ENCODE data around the gene CLIC5.
"Not testable (repeated sequence)": the region's sequence is repeated elsewhere in the genome, so short reads cannot be mapped to it uniquely, and the experiment has no call there.

CLIC5 gene

DNA sequence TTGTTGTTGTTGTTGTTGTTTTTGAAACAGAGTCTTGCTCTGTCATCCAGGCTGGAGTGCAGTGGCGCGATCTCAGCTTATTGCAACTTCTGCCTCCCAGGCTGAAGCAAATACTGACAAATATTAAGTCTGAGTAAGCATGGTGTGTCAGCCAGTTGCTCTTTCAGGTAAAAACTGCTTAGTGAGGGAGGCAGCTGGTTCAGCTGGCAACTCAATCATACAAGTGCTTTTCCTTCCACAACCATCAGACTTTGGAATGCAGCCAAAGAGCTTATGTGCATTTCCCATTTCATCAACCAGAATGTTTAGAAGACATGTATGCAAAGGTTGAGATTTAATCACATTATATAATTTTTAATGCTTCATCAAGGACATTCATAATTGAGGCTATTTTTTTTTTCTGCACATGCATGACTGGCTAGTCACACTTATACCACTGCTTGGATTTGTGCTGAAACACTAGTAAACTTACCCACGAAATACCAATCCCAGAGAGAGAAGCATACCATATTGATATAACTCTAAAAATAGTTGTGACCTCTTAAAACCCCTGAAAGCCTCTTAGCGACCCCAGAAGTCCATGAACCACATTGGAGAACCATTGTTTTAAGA, 56.0 kb downstream of the CLIC5 start:
- no peak for DNase-seq

DNA sequence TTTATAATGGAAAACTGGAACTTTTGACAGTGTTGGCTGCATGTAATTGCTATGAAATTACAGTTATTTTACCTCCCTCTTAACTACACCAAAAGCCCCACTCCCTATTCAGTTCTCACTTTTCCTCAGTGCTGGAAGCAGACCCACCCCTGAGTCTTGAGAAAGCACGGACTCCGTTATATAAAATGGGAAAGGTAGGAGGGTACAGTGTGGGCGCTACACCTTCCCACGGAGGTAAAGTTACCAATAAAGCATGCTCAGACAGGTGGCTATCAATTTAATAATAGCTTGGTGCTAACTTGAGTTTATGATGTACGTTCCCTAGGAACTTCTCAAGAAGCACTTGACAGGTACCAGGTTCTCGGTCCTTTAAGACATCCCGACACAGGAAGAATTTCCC, 59.0 kb downstream of the CLIC5 start:
- DNase-seq: no peak

DNA sequence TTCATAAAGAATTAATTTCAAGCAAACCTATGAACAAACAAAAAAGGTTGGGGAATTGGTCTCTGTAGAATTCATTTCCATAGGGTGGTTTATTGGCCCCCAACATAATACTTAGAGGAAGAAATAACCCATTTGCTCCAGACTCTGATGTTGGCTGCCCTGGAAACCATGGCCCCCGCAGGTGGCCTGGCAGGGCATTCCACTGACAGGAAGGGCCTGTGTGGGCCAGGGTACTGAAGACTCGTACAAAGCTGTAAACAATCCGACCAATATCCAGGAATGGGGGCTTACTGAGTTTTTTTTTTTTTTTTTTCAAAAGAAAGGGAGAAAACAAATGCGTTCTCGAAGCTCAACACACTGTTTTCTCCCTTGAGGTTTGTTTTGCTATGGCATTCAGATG, 59.5 kb downstream of the CLIC5 start:
- no peak for DNase-seq

DNA sequence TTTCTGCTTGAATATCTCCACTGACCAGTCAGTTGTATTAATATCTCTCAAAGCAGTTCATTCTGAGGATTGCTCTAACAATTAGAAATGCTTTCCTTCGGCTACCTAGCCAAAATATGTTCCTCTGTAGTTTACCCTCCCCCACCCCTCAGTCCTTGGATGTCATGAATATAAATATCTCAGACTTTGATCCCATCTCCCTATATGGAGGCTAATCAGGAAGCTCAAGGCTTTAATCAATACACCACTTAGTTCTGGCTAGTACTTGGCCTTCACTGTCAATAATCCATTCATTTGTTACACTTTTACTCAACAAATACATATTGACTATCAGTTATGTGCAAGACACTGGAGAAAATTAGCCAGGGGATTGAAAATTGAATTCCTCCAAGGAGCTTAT, 60.1 kb downstream of the CLIC5 start:
- no peak for DNase-seq

DNA sequence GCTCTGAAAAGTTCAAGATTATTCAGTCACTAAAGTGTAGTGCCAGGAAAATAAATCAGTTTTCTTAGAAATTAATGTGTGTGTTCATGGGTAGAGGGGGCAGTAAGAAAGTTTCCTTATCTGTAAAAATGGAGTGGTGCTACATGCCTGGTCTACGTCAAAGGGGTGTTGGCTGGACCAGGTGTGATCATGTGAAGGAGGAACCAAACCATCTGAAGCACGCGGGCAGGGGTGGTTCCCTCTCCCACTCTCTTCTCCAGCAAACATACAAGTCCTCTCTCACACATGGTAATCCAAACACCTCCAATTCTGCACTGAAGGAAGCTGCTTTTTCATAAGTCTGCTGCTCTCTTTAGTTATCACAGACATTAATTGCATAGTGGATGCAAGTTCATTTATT, 63.1 kb downstream of the CLIC5 start:
- DNase-seq: no peak

DNA sequence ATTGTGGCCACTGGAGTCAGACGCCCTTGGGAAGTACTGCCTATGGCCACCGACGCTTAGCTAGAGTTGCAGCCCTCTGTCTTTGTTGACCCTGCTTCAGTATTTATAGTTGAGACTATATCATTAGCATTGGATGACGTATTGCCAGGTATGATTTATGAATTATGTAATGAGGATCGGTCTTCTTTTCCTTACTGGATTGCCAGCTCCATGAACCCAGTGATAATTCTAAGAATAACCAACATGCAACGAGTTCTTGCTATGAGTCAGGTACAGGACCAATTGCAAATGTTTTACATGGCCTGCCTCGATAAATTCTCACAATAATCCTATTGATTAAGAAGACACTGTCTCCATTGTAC, 63.5 kb downstream of the CLIC5 start:
- no peak for DNase-seq

DNA sequence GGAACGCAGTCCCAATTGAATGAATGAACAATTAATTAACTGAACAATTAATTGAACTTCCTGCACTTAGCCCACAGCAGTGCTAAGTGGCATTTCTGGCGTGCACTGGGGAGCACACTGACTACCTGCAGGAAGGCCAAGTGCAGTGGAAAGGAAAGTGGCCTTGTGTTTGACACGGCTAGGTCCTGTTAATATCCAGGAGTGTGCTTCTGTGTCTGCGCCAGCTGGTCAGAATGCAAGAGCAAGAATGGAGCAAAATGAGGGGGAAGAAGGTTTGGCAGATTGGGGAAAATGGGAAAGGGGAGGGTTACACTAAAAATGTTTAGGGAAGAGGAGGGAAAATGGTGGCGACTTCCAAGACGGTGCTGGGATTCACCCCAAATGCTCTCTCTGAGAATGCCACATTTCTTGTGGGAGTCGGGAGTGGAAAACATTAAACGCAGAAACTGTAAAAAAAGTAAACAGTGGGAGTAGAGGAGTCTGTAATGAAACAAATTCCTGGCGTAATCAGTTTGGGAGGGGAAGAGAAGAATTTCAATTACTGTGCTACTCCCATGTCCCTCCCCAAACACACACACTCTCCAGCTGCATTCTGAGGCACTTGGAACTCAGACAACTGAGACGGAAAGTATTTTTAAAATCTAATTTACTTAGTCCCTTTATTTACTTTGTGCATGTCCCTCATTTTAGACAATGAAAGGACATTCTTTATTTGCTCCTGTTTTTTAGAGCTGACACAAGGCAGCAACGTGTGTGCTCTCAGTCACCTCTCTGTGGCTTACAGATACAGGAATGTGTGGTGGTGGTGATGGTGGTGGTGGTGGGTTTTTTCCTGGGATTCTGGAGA, 64.1 kb downstream of the CLIC5 start:
- no peak for DNase-seq

DNA sequence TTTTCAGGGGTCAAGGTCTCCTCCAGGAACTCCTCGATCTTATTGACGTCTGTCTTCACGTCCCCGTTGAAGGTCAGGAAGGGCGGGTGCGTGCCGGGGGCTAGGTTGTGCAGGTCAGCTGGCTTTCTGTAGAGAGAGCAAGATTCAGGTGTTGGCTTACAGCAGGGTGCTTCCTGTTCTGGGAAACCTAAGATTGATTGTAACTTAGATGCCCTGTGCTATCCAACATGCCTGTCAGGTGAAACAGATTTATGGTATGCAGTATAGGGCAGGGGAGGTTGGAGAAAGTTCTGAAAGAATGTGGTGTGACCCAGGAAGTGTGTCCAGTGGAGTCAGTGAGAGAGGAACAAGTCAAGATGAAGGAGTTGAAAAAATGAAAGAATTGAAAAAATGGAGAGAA, 66.4 kb downstream of the CLIC5 start:
- no peak for DNase-seq

DNA sequence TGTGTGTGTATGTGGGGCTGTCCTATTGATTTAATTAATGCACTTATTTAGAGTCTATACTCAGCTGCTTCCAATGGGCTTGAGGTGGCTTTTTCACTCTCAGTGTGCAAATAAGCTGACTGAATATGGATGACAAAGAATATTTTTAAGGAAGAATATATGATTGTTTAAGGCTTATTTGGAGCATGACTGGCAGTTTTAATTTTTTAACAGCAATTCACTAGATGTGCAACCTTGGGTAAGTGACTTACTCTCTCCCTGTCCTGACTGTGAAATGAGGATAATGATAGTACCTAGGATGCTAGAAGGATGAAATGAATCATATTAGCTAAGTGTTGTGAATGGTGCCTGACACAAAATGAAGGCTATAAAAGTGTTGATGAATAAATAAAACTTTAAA, 67.9 kb downstream of the CLIC5 start:
- DNase-seq: no peak

DNA sequence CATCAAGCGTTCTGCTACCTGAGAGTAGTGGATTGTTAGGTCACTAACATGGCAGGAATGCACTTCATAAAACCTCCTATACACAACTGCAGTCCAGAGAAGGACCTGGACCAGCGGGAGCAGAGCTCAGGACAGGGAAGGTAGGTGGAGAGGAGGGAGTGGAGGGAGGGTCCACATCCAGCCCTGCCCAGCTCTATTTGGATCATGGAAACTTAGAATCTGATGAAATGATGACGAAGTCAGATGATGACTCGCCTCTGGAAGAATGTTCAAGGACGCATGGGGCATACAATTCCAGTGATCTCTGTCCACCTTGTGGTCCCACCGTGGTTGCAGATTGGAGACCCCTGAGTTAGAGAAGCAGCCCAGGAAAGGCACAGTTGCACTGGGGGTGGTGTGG, 68.8 kb downstream of the CLIC5 start:
- no peak for DNase-seq

DNA sequence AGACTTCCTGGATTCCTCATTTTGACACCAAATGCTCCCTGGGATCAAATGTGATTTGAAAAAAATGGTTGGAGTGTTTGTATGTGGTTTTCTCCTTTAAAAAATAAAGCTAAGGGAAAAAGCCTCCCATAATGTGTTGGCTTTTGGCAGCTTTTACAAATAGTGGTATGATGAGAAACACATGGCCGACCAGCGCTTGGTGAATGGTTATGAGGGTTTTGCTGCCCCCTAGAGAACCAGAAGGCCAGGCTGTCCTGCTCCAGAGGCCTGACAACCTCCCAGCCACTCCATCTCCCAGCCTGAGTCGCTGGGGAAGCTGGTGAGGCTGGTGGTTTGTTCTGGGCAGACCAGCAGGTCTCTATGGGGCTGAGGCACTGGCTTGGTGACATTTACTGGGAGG, 69.3 kb downstream of the CLIC5 start:
- DNase-seq: no peak

DNA sequence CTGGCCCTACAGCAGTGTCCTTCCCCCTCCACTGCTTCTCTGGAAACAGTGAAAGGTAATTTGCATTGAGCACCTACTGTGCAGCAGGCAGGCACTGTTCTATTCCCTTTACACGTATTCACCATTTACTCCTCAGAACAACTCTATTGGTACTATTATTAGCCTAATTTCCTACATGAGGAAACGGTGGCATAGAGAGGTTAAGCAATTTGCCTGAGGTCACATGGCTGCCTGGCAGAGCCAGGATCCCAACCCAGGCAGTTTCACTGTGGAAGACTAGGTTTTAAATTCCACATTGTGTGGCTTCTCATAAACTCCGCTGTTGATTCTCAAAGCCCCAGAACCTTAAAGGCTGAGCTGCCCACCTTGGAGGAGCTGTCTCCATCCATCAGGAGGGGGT, 72.7 kb downstream of the CLIC5 start:
- DNase-seq: no peak

DNA sequence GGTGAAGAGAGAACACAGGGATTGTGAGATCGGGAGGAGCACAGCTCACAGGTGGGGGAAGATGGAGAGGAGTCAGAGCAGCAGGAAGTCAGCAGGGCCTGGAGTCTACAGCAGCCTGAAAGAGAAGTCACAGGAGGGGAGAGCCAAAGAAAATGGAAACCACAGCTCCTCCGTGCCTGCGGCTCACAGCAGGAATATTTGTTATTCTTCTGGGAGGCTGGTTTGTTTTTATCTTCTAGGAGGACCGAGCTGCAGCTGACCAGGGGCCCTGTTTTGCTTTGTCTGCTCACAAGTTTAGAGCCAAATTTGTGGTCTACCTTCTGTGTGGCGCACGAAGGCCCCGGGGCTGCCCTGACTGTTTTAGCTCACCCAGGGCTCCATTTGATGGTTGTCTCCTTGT, 81.8 kb downstream of the CLIC5 start:
- DNase-seq: no peak

DNA sequence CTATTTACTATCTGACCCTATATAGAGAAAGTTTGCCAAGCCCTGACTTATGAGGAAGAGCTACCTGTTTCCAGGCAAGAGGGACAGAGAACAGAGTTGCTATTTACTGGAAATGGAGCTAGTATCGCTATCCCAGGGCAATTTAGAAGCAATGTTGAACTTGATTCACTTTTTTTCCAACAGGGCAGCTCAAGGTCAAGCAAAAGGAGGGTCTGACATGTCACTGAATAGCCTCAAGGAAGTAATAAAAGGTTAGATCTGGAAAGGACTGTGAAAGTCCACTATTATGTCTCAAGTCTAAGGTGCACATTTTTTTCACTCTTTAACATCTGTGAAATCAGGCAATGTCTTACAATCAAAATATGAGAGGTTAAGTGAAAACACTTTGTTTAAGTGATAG, 84.4 kb downstream of the CLIC5 start:
- DNase-seq: no peak

DNA sequence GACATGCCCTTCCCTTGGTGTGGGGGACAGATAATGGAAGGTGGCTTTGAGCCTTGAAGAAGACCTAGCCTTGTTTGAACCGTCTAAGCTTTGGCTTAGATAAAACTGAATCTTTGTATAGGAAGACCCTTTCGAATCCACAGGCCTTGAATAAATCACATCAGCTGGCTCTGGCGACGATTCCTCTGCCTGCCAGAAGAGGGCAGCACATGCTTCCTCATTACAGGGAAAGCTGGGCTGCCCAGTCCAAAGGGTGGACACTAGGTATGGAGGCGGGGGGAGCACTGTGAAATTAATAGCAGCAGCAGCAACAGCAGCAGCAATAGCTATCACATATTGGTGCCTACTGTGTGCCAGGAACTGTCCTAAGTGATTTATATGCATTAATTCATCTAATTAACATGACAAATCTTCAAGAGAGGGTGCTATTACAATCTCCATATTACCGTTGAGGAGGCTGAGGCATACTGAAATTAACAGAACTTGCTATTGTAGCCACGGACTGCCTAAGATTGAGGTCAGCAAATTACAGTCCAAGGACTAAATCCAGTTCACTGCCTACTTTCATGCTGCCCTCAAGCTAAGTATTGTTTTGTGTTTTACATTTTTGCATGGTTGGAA, 85.1 kb downstream of the CLIC5 start:
- DNase-seq: peak; percentile 47

DNA sequence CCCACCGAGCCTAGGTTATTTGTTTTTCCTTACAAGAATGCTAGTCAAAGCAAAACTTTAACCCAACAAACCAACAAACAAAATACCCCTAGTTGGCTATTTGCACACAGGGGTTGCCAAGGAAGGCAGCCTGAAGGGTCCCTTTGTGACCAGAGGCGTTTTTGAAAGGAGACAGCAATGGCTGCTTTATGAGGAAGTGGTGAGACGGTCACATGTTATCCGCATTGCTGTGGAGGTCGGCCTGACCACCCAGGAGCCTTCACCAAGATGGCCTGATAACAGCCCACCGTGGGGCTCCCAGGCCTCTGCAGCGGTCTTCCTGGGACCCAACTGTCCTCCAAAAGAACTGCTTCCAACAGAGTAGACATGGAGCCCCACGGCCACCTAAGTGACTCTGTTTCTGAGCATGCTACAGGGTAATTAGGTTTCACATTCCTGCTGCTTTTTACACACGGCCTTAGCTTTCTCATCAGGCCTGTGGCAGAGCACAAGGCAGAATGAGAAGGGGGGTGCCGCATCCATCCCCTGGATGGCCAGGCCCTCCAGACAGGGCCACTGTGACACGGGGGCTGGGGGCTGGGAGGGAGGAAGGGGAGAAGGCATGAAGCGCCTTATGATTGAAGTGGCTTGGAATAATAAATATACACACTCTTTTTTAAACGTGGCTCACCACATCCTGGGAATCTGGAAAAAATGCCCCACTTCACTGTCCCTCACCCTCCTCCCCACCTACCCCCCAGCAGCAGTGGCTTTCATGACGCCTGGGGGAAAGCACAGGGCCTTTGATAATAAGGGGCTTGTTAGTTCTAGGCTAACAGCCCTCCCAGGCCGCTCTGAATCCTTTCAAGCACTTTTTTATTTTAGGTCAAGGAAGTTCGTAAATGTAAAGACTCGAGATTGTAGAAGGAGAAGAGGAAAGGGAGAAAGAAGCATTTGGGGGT, 86.0 kb downstream of the CLIC5 start:
- no peak for DNase-seq

DNA sequence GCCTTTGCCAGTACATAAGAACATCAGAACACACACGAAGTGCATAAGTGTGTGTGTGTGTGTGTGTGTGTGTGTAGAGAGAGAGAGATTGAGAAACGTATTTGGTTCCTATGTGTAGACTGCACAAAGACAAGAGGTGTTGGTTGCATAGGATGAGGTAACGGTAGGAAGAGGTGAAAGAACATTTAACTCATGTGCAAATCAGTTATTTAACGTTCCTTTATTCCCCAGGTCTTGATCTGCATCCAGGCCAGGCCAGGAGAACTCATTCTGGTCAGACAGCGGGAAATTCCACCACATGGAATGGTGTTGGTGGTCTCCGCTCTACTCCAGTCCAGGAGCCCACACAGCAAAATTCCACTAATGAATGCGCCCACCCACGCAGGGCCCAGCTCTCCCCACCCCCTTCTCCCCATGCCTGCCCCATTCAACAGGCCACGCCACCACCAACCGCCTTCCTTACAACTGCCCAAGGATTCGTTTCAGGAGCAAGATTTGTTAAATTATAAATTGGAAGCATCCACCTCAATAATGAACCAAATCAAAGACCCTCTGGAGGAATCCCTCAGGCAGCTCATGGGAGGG, 86.8 kb downstream of the CLIC5 start:
- no peak for DNase-seq

DNA sequence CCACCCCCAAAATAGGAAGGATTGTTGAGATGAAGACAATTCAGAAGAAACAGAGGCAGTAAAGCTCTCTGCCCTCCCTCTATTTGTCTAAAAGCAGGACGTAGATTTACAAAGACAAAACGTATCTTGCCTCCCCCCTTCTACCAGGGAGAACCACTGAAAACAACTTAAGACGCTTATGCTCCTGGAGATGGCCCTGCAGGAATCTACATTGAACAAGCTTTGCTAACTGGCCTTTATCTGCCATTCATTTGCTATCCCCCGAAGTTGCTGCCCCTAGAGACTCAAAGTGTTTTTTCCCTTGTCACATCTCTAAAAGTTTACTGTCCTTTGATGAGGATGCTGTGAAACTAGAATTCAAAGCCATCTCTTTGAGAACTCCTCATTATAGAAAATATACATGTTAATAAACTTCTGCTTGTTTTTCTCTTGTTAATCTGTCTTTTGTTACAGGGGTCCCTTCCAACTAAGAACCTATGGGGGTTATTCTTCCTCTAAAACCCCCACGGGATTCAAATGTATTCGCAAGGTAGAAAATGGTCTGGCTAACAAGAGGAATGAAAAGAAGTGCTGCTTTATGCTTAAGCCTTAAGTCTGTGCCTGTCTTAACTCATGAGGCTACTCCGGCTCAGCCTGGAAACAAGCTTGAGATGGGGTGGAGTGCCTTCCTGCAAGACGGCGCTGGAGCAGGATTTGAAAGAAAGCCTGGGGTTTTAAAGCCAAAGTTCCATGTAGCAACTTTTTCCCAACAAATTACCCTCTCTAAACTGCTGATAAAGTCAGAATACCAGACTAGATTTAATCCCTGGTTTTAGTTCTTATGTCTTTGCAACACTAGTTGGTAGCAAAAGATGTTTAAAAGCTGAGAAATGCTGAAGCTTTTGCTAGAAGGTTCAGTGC, 88.0 kb downstream of the CLIC5 start:
- no peak for DNase-seq

DNA sequence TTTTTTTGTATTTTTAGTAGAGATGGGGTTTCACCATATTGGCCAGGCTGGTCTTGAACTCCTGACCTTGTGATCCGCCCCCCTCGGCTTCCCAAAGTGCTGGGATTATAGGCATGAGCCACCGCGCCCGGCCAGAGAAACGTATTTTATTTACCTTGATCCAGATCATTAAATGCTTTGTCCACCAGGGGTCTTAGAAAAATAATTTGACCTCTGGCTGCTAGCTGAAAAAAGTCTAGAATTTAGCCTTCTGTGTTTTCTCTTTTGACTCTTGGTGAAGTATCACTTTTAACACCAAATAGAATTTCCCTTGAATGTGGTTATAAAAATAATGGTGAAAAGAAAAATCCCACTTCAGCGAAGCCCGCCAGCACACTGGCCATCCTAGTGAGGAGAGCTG, 89.2 kb downstream of the CLIC5 start:
- not testable (repeated sequence) for DNase-seq

DNA sequence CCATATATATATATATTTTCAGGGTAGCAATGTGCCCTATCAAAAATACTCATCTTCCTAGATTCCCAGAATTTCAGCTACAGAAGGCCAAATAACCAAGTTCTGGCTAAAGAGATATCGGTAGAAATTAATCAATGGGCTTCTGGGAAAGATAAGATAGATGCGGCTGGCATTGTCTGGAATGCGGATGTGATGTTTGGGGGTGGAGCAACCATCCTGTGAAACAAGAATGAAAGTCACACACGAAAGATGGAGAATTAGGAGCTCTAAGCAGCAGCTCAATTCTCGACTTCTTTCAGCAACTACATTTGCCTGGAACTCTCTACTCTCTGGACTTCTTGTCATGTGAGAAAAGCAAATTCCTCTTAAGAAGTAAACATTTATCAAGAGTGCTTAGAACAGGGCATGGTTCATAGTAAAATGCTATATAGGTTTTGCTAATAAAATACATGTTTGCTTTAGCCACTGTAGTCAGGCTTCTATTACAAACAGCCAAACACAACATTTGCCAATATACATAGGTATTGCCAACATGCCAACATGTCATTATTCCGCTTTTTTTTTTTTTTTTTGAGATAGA, 90.8 kb downstream of the CLIC5 start:
- DNase-seq: no peak

DNA sequence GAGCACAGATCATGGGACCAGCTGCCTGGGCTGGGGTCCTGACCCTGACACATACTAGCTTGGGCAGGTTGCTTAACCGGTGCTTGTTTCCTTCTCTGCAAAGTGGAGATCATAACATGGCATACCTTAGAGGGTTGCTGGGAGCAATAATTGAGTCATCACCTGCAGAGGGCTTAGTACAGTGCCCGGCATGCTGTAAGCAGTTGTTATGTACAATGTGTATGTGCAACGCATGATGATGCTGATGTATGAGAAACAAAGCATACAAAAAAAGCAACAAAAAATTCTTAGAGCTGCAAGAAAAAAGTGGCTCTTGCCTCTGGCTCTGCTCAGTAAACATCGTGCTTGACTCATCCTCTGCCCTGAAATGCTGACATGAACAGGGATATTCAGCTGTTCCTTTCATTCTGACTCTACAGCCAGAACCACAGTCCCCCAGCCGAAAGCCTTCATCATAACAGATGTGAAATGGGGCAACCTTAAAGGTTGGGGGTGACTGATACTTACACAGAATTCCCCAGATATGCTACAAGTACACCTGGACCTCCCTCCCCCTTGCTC, 91.7 kb downstream of the CLIC5 start:
- peak; percentile 3 for DNase-seq
